Measurements from ENCODE around the gene PMVK.

- TF ChIP-seq CTCF (IDR thresholded peaks at IDR 0.05) = peak; percentile 46 to 72 (median 67)
- TF ChIP-seq EP300 (IDR thresholded peaks at IDR 0.05) = no peak
- no peak for TF ChIP-seq POLR2A (IDR thresholded peaks at IDR 0.05)
Measured at GRCh38 chr1:154943649-154944400, 7.3 kb upstream of the PMVK start.

Data from tibial nerve (tissue), 4 donors.